Erythroblast (primary cell): ENCODE measurements around the gene CRTC1.

Source experiments
- GATA1 ChIP-seq: IDR thresholded peaks from 2 replicates; pipeline ENCODE4 v1.6.1; 2011; ENCODE audit warnings: low read depth, mild to moderate bottlenecking, control low read depth, low read length, moderate library complexity
- POLR2A ChIP-seq: IDR thresholded peaks from 2 replicates; pipeline ENCODE4 v1.6.1; 2011; ENCODE audit warnings: mild to moderate bottlenecking, low read length

DNA sequence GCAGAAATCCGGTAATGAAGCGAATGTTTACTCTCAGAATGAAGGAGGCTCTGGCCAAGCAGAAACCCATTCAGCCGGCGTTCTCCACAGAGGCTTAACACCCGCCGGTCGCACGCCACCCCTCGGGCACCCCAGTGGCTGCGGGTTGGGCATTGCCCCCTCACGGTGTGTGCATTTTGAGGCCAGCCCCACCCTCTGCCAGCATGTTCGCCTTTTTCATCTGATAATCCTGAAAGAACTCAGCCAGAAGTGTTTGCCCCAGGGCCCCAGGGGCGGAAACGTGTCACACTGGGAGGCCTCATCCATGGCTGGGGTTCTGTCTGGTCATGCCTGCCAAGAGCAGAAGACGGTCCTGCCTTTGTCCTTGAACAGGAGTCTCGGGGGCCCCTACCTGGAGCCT, 73.4 kb downstream of the CRTC1 start:
- no peak for TF ChIP-seq POLR2A
- no peak for TF ChIP-seq GATA1
